ENCODE results near the gene PLPPR3. TPM values are rescaled to one million over a fixed set of nuclear protein-coding genes. Genes with fewer than 3 reads are reported as not detected.

PLPPR3 gene
- total and polyA plus RNA-seq, 2 donors: 0.16 to 0.19 TPM

DNA sequence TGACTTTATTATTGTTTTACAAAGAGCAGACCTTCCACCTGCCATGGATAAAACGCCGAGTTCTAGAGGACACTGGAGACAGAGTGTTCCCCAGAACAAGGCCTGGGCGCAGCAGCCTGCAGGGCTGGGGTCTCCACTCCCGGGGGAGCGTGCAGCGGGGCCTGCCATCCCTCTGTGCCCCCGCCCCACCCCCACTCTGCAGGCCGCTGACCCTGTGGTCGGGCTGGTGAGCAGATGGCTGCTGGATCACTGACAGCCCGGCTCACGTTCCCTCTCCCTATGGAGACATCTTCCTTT lies 33.1 kb downstream of the PLPPR3 start:
- H3K36me3 ChIP-seq (ENCODE audit: control insufficient read depth in 2 of 2, insufficient read depth in 2 of 2, low read length in 1 of 2): no peaks in the 10 kb centered on the region
- no peak overlapping the region for H3K4me3 ChIP-seq (ENCODE audit: low read length in 2 of 2)
- peaks cover 2 to 21% of the 10 kb centered on the region in 2 donors for H3K27me3 ChIP-seq (ENCODE audit: control insufficient read depth in 2 of 2, insufficient read depth in 1 of 2, low read length in 1 of 2)
- peaks cover 0 to 6% of the 10 kb centered on the region in 2 donors for H3K4me1 ChIP-seq (ENCODE audit: control insufficient read depth in 2 of 2, insufficient read depth in 2 of 2, low read length in 2 of 2)
- 98% methylated on average over 11 of the region's 11 CpGs for WGBS
- no peak overlapping the region for H3K27ac ChIP-seq (ENCODE audit: low read depth in 1 of 2, low read length in 1 of 2)
- no peak for DNase-seq (ENCODE audit: low read depth in 6 of 9, low spot score in 9 of 9)
- H3K9me3 ChIP-seq (ENCODE audit: control insufficient read depth in 2 of 2, insufficient read depth in 1 of 2, low read length in 1 of 2): no peaks in the 10 kb centered on the region

DNA sequence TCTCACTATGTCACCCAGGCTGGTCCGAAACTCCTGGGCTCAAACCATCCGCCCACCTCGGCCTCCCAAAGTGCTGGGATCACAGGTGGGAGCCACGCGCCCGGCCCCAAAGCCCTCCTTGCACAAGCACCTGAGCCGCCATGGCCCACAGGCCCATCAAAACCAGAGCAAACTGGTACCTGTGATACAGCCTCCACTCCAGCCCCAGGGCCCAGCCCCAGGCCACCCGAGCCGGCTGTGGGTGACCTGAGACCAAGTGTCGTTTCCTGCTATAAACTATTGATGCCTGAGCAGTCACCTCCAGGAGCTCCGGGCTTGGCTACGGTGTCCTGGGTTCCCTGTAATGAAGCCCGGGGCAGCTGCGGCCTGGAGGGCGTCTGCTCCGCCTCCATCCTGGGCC lies 34.2 kb downstream of the PLPPR3 start:
- WGBS: 95% methylated on average over 16 of the region's 16 CpGs
- no peak for DNase-seq (ENCODE audit: low read depth in 6 of 9, low spot score in 9 of 9)
- no peak overlapping the region for H3K27ac ChIP-seq (ENCODE audit: low read depth in 1 of 2, low read length in 1 of 2)

DNA sequence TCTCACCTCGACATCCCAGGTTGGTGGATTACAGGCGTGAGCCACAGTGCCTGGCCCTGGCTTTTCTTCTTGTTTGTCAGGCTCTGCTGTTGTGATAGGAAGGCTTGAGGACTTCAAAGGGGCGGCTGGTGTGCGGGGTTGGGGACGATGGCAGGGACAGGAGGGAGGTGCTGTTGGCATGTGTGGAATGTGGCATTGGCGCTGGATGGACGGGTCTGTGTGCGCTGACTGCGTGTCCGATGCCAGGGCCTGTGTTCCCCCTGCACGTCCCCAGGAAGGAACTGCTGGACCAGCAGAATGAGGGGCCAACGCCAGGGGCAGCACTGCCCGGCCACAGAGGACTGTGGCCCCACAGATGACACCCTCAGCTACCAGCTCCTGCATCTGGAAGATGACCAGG lies 37.2 kb downstream of the PLPPR3 start:
- Histone ChIP-seq H3K4me3 (ENCODE audit: low read length in 2 of 2) (no peak overlapping the region), H3K27ac (ENCODE audit: low read depth in 1 of 2, low read length in 1 of 2) (no peak overlapping the region), H3K9me3 (ENCODE audit: control insufficient read depth in 2 of 2, insufficient read depth in 1 of 2, low read length in 1 of 2) (no peaks in the 10 kb centered on the region), H3K4me1 (ENCODE audit: control insufficient read depth in 2 of 2, insufficient read depth in 2 of 2, low read length in 2 of 2) (peaks cover 0 to 8% of the 10 kb centered on the region in 2 donors), H3K27me3 (ENCODE audit: control insufficient read depth in 2 of 2, insufficient read depth in 1 of 2, low read length in 1 of 2) (peaks cover 3 to 34% of the 10 kb centered on the region in 2 donors), H3K36me3 (ENCODE audit: control insufficient read depth in 2 of 2, insufficient read depth in 2 of 2, low read length in 1 of 2) (no peaks in the 10 kb centered on the region)
- DNase-seq (ENCODE audit: low read depth in 6 of 9, low spot score in 9 of 9): no peak
- 96% methylated on average over 13 of the region's 13 CpGs for WGBS

More for the DNA sequence above, 34.2 kb downstream of the PLPPR3 start:
- Histone ChIP-seq H3K4me1 (ENCODE audit: control insufficient read depth in 2 of 2, insufficient read depth in 2 of 2, low read length in 2 of 2) (peaks cover 0 to 8% of the 10 kb centered on the region in 2 donors), H3K36me3 (ENCODE audit: control insufficient read depth in 2 of 2, insufficient read depth in 2 of 2, low read length in 1 of 2) (no peaks in the 10 kb centered on the region), H3K27me3 (ENCODE audit: control insufficient read depth in 2 of 2, insufficient read depth in 1 of 2, low read length in 1 of 2) (peaks cover 5 to 30% of the 10 kb centered on the region in 2 donors), H3K4me3 (ENCODE audit: low read length in 2 of 2) (no peak overlapping the region), H3K9me3 (ENCODE audit: control insufficient read depth in 2 of 2, insufficient read depth in 1 of 2, low read length in 1 of 2) (no peaks in the 10 kb centered on the region)

DNA sequence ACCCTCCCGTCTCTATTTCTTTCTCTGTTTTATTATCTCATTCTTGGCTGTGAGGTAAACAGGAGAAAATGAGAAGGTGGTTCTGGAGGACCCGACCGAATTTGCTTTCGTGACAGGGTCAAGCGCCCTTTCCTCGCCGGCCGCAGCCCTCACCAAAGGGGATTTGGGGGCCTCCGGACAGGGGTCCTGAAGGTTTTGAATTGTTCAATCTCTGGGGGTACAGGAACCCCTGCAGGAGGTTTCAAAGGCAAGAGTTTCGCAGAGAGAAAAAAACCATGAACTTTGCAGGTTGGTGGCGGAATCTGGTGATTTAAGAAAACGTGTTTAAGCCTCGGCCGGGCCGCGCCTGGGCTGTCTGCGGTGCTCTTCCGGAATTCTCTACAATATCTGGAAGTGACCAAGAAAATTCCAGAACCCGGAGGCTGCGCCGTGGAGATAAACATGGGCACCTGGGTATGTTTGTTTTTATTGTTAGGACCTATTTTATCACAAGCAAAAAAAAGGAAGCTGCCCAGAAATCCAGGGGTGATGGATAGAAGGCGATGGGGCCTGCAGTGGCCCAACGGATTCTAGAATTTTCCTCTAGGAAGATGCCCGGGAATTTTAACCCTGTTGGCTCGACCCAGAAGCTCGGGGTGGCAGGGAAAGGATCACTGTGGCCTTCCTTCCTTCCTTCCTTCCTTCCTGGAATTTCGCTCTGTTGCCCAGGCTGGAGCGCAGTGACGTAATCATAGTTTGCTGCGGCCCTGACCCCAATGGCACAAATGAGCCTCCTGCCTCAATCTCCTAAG lies 38.7 kb downstream of the PLPPR3 start:
- H3K4me1 ChIP-seq (ENCODE audit: control insufficient read depth in 2 of 2, insufficient read depth in 2 of 2, low read length in 2 of 2): peaks cover 0 to 2% of the 10 kb centered on the region in 2 donors
- DNase-seq (ENCODE audit: low read depth in 6 of 9, low spot score in 9 of 9): no peak
- H3K27ac ChIP-seq (ENCODE audit: low read depth in 1 of 2, low read length in 1 of 2): no peak overlapping the region
- no peaks in the 10 kb centered on the region for H3K36me3 ChIP-seq (ENCODE audit: control insufficient read depth in 2 of 2, insufficient read depth in 2 of 2, low read length in 1 of 2)
- no peak overlapping the region for H3K4me3 ChIP-seq (ENCODE audit: low read length in 2 of 2)
- H3K27me3 ChIP-seq (ENCODE audit: control insufficient read depth in 2 of 2, insufficient read depth in 1 of 2, low read length in 1 of 2): peaks cover 3 to 32% of the 10 kb centered on the region in 2 donors
- 82% methylated on average over 30 of the region's 30 CpGs for WGBS
- no peaks in the 10 kb centered on the region for H3K9me3 ChIP-seq (ENCODE audit: control insufficient read depth in 2 of 2, insufficient read depth in 1 of 2, low read length in 1 of 2)

DNA sequence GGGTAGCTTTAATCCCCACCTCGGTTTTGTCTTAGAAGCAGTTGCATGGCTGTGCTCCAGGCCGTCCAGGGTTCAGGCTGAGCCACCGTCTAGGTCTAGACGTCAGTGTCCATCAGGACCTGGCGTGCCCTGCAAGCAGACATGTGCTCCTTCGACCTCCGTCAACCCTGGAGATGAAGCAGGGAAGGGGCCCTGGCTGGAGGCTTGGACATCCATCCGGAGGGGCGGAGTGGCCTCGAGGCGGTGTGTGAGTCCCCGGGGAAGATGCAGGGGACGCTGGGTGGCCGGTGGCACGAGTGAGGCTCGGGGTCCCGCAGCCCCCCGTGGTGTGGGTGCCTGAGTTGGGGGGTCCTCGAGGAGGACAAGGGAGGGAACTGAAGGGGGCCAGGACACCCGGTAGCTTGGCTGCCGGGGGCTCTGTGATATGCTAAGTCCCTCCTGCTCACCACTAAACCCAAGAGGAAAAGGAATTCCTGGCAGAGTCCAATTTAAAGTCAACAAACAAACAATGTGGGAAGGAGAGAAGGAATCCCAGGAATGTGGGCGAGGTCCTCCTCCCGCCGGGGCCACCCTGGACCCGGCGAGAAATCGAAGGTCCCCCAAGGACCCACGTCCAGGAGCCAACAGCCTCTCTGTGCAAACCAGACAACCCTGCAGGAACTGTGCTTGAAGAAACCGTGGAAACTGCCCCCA lies 39.4 kb downstream of the PLPPR3 start:
- no peak overlapping the region for H3K4me3 ChIP-seq (ENCODE audit: low read length in 2 of 2)
- H3K36me3 ChIP-seq (ENCODE audit: control insufficient read depth in 2 of 2, insufficient read depth in 2 of 2, low read length in 1 of 2): no peaks in the 10 kb centered on the region
- peaks cover 0 to 2% of the 10 kb centered on the region in 2 donors for H3K4me1 ChIP-seq (ENCODE audit: control insufficient read depth in 2 of 2, insufficient read depth in 2 of 2, low read length in 2 of 2)
- no peaks in the 10 kb centered on the region for H3K9me3 ChIP-seq (ENCODE audit: control insufficient read depth in 2 of 2, insufficient read depth in 1 of 2, low read length in 1 of 2)
- peaks cover 3 to 34% of the 10 kb centered on the region in 2 donors for H3K27me3 ChIP-seq (ENCODE audit: control insufficient read depth in 2 of 2, insufficient read depth in 1 of 2, low read length in 1 of 2)
- no peak overlapping the region for H3K27ac ChIP-seq (ENCODE audit: low read depth in 1 of 2, low read length in 1 of 2)
- WGBS: 84% methylated on average over 29 of the region's 29 CpGs
- no peak for DNase-seq (ENCODE audit: low read depth in 6 of 9, low spot score in 9 of 9)

DNA sequence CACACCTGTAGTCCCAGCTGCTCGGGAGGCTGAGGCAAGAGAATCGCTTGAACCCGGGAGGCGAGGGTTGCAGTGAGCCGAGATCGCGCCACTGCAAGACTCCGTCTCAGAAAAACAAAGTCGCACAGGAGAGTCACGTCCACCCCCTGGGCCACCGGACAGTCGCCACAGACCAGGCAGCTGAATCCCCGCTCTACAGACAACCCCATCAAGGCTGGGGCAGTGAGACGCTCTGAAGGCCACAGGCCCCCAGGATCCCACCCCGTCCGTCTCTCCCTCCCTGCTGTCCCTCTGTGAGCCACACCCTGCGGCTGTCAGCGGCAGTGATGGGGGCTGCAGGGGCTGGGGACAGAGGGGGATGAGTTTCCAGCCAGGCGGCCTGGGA lies 40.0 kb downstream of the PLPPR3 start:
- Histone ChIP-seq H3K4me1 (ENCODE audit: control insufficient read depth in 2 of 2, insufficient read depth in 2 of 2, low read length in 2 of 2) (peaks cover 0 to 2% of the 10 kb centered on the region in 2 donors), H3K4me3 (ENCODE audit: low read length in 2 of 2) (no peak overlapping the region), H3K36me3 (ENCODE audit: control insufficient read depth in 2 of 2, insufficient read depth in 2 of 2, low read length in 1 of 2) (no peaks in the 10 kb centered on the region), H3K27me3 (ENCODE audit: control insufficient read depth in 2 of 2, insufficient read depth in 1 of 2, low read length in 1 of 2) (peaks cover 3 to 34% of the 10 kb centered on the region in 2 donors), H3K9me3 (ENCODE audit: control insufficient read depth in 2 of 2, insufficient read depth in 1 of 2, low read length in 1 of 2) (no peaks in the 10 kb centered on the region), H3K27ac (ENCODE audit: low read depth in 1 of 2, low read length in 1 of 2) (no peak overlapping the region)
- no peak for DNase-seq (ENCODE audit: low read depth in 6 of 9, low spot score in 9 of 9)
- 96% methylated on average over 19 of the region's 19 CpGs for WGBS

DNA sequence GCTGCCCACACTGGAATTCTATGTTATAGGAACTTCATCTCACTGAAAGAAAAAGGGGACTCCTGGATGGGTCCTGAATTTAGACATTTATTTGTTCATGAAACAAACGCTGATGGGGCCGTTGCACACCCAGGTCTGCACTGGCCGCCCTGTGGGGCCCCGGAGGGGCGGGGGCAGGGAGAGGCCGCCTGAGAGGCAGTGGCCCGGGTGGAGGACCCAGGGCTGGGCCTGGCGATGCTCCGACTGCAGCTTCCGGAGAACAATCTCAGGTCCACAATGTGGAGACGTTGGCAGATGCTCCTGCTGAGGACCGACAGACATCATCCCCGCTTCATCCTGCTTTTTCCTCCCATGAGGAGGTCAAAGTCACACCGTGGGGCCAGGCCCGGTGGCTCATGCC lies 40.8 kb downstream of the PLPPR3 start:
- Histone ChIP-seq H3K27me3 (ENCODE audit: control insufficient read depth in 2 of 2, insufficient read depth in 1 of 2, low read length in 1 of 2) (peaks cover 3 to 34% of the 10 kb centered on the region in 2 donors), H3K9me3 (ENCODE audit: control insufficient read depth in 2 of 2, insufficient read depth in 1 of 2, low read length in 1 of 2) (no peaks in the 10 kb centered on the region), H3K4me1 (ENCODE audit: control insufficient read depth in 2 of 2, insufficient read depth in 2 of 2, low read length in 2 of 2) (peaks cover 0 to 2% of the 10 kb centered on the region in 2 donors), H3K36me3 (ENCODE audit: control insufficient read depth in 2 of 2, insufficient read depth in 2 of 2, low read length in 1 of 2) (no peaks in the 10 kb centered on the region), H3K4me3 (ENCODE audit: low read length in 2 of 2) (no peak overlapping the region), H3K27ac (ENCODE audit: low read depth in 1 of 2, low read length in 1 of 2) (no peak overlapping the region)
- 95% methylated on average over 15 of the region's 15 CpGs for WGBS
- DNase-seq (ENCODE audit: low read depth in 6 of 9, low spot score in 9 of 9): no peak

DNA sequence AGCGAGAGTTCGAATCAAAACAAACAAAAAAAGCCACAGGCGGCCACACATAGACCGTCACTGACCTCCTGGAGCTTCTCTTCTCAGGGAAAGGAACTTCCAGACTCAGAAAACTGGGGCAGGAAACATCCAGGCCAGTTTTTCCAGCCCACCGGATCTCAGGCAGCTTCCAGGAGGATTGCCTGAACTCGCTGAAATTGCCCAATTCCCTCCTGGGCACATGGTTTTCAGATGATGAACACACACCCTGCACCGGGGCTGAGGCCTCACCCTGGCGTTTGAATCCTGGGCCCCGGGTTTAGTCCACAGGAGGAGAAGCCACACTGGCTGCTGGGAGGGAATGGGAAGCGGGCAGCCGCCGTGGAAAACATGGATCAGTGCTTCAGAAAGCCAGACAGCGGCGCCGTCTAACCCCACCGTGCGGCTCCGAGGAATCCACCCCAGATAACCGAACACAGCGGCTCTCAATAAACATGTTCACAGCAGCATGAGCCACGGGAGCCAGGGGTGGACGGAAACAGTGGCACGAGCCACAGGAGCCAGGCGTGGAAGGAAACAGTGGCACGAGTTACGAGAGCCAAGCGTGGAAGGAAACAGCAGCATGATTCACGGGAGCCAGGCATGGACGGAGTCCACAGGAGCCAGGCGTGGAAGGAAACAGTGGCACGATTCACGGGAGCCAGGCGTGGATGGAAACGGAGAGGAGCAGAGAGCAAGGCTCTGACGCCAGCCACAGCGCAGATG lies 42.7 kb downstream of the PLPPR3 start:
- no peak for DNase-seq (ENCODE audit: low read depth in 6 of 9, low spot score in 9 of 9)
- Histone ChIP-seq H3K36me3 (ENCODE audit: control insufficient read depth in 2 of 2, insufficient read depth in 2 of 2, low read length in 1 of 2) (no peaks in the 10 kb centered on the region), H3K27ac (ENCODE audit: low read depth in 1 of 2, low read length in 1 of 2) (peak overlapping the region in 1 of 2 donors; percentile 27), H3K4me1 (ENCODE audit: control insufficient read depth in 2 of 2, insufficient read depth in 2 of 2, low read length in 2 of 2) (peaks cover 0 to 2% of the 10 kb centered on the region in 2 donors), H3K27me3 (ENCODE audit: control insufficient read depth in 2 of 2, insufficient read depth in 1 of 2, low read length in 1 of 2) (peaks cover 6 to 34% of the 10 kb centered on the region in 2 donors), H3K4me3 (ENCODE audit: low read length in 2 of 2) (no peak overlapping the region), H3K9me3 (ENCODE audit: control insufficient read depth in 2 of 2, insufficient read depth in 1 of 2, low read length in 1 of 2) (no peaks in the 10 kb centered on the region)
- 86% methylated on average over 36 of the region's 36 CpGs for WGBS

DNA sequence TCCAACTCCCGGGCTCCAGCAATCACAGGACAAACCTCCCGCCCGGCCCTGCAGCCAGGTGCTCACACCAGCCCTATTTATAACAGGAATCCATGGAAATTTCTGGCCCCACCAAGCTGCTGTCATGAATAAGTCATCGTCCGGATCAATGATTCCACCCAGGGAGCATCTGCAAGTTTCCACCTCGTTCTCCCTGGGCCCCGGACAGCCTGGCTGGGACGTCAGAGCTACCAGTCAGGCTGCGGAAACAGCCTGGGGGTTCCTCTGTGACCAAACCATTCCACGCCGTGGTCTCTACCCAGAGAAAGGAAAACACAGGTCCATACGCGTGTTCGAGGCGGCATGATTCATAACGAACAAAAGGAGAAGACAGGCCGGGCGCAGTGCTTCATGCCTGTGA lies 45.2 kb downstream of the PLPPR3 start:
- Histone ChIP-seq H3K9me3 (ENCODE audit: control insufficient read depth in 2 of 2, insufficient read depth in 1 of 2, low read length in 1 of 2) (no peaks in the 10 kb centered on the region), H3K27ac (ENCODE audit: low read depth in 1 of 2, low read length in 1 of 2) (no peak overlapping the region), H3K36me3 (ENCODE audit: control insufficient read depth in 2 of 2, insufficient read depth in 2 of 2, low read length in 1 of 2) (no peaks in the 10 kb centered on the region), H3K4me1 (ENCODE audit: control insufficient read depth in 2 of 2, insufficient read depth in 2 of 2, low read length in 2 of 2) (no peaks in the 10 kb centered on the region), H3K4me3 (ENCODE audit: low read length in 2 of 2) (no peak overlapping the region), H3K27me3 (ENCODE audit: control insufficient read depth in 2 of 2, insufficient read depth in 1 of 2, low read length in 1 of 2) (peaks cover 3 to 23% of the 10 kb centered on the region in 2 donors)
- no peak for DNase-seq (ENCODE audit: low read depth in 6 of 9, low spot score in 9 of 9)
- WGBS: 96% methylated on average over 18 of the region's 18 CpGs

All from thymus (tissue), 11 donors.